Activated T-helper 1 cell treated with Interleukin-2 at 50 U/mL for 16 hours (primary cell): ENCODE results near the gene C5.
"Not testable (repeated sequence)": the region's sequence is repeated elsewhere in the genome, so short reads cannot be mapped to it uniquely, and the experiment has no call there.

Experiments used
- DNase-seq: peaks from one replicate; pipeline ENCODE4 v3.0.0-alpha.2; 2020; ENCODE audit warnings: low read depth

C5 gene

GRCh38 chr9:121048618-121049017 is 1.5 kb downstream of the C5 start:
- DNase-seq = no peak

- DNase-seq = no peak
Measured at GRCh38 chr9:121048175-121048574, 1.9 kb downstream of the C5 start.

- no peak for DNase-seq
Measured at GRCh38 chr9:121038804-121039203, 11.3 kb downstream of the C5 start.

GRCh38 chr9:121038362-121038761 is 11.7 kb downstream of the C5 start:
- DNase-seq = no peak

GRCh38 chr9:121035717-121036116 is 14.4 kb downstream of the C5 start:
- DNase-seq = not testable (repeated sequence)

- no peak for DNase-seq
Measured at GRCh38 chr9:121034529-121034928, 15.5 kb downstream of the C5 start.

GRCh38 chr9:121029469-121029868 is 20.6 kb downstream of the C5 start:
- no peak for DNase-seq

GRCh38 chr9:121028285-121028684 is 21.8 kb downstream of the C5 start:
- not testable (repeated sequence) for DNase-seq

- no peak for DNase-seq
Measured at GRCh38 chr9:121026768-121027167, 23.3 kb downstream of the C5 start.

- no peak for DNase-seq
Measured at GRCh38 chr9:121026260-121026691, 23.8 kb downstream of the C5 start.

GRCh38 chr9:121024237-121024636 is 25.8 kb downstream of the C5 start:
- DNase-seq = no peak

GRCh38 chr9:121023064-121023463 is 27.0 kb downstream of the C5 start:
- DNase-seq = no peak

- DNase-seq = no peak
Measured at GRCh38 chr9:121021301-121021700, 28.8 kb downstream of the C5 start.

GRCh38 chr9:121019273-121019672 is 30.8 kb downstream of the C5 start:
- DNase-seq = no peak

GRCh38 chr9:121013911-121014310 is 36.2 kb downstream of the C5 start:
- DNase-seq = no peak

- no peak for DNase-seq
Measured at GRCh38 chr9:121009650-121010049, 40.4 kb downstream of the C5 start.

GRCh38 chr9:120999317-120999716 is 50.8 kb downstream of the C5 start:
- no peak for DNase-seq

GRCh38 chr9:120998111-120998510 is 52.0 kb downstream of the C5 start:
- no peak for DNase-seq

- no peak for DNase-seq
Measured at GRCh38 chr9:120997502-120997901, 52.6 kb downstream of the C5 start.

GRCh38 chr9:120996409-120996808 is 53.7 kb downstream of the C5 start:
- no peak for DNase-seq

- DNase-seq = no peak
Measured at GRCh38 chr9:120989065-120989464, 61.0 kb downstream of the C5 start.

GRCh38 chr9:120985819-120986222 is 64.3 kb downstream of the C5 start:
- DNase-seq = no peak

GRCh38 chr9:120983259-120983837 is 66.7 kb downstream of the C5 start:
- no peak for DNase-seq

GRCh38 chr9:120982836-120983235 is 67.2 kb downstream of the C5 start:
- DNase-seq = no peak

- no peak for DNase-seq
Measured at GRCh38 chr9:120980951-120981350, 69.1 kb downstream of the C5 start.
